ENCODE data around the gene SLC9A4.

Gene SLC9A4

DNA sequence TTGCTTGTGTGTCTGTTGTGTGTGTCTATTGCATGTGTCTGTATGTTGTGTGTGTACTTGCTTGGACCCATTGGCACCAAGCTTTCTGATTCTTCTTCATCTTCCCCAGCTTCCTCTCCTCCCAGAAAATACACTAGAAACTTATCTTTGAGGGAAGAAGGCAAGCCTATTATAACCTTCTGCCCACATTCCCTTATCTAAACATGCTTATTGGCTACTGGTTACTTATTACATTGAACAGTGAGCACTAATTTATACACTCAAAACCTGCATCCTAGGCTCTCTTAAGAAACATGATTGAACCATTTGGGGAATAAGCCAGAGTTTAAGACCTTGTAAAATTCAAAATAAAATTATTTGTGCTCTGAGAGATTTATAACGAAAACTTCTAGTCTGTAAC is 26.5 kb downstream of the SLC9A4 start:
- DNase-seq (ENCODE audit: low read depth): no peak

DNA sequence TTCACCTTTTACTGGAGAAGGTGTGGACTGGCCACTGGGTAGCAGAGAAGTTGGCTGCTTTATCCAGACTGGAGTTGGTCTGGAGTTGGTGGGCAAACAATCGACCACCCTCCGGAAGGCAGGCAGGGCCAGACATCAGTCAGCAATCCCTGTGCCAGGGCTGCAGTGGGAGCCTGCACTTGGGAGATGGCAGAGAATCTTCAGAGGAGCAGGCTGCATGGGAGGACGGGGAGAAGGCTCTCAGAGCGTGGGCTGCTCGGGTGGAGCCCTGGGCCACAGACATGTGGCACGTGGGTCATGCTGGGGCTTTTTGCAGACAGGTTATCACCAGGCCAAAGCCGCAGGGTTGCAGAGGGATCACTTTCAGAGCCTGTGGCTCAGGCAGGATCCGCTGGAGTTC is 29.6 kb downstream of the SLC9A4 start:
- DNase-seq (ENCODE audit: low read depth): no peak

DNA sequence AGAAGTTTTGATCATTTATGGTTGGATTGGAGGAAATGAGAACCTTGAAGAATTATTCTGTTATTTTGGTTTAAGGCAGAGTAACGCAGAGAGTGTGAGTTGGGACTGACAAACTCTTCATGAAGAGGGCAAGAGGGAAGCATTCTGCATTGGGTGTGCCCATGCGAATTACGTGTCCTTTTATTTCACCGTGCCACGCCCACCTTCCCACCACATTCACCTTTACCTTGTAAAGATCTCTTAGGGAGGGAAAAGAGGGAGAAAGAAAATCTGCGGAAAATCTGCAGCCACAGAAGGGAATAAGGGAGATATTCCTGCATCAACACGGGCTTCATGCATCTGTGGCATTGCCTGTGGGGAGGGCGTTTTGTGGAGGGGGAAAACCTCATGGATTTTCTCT is 31.8 kb downstream of the SLC9A4 start:
- DNase-seq (ENCODE audit: low read depth): no peak

DNA sequence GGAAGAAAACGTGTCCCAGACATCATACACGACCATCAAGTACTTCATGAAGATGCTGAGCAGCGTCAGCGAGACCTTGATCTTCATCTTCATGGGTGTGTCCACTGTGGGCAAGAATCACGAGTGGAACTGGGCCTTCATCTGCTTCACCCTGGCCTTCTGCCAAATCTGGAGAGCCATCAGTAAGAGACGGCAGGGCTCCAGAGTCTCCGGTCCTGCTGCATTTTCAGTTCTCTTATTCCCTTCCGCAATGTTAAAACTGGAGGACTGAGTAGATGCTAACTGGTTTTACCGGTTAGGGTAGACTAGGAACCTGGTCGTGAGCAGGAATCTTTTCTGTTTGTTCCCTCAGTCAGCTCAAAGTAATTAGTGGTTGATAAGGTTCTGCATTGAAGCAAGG is 32.3 kb downstream of the SLC9A4 start:
- no peak for DNase-seq (ENCODE audit: low read depth)

DNA sequence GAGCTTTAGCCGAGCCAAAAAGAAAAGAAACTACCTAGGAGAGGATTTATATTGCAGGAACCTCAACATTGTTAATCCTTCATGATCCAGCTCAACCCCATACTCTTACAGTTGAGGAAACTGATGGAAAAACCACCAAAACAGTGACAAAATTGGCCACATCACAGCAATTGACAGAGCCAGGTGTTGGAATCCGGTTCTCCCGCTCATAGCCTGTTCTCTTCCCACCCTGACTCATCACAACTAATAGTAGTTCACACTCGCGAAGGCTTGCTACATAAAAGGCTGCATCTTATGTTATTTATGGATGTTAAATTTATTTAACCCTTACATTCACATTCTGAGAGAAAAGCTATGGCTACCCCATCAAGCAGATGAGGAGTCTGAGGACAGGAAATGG is 33.7 kb downstream of the SLC9A4 start:
- DNase-seq (ENCODE audit: low read depth): no peak

DNA sequence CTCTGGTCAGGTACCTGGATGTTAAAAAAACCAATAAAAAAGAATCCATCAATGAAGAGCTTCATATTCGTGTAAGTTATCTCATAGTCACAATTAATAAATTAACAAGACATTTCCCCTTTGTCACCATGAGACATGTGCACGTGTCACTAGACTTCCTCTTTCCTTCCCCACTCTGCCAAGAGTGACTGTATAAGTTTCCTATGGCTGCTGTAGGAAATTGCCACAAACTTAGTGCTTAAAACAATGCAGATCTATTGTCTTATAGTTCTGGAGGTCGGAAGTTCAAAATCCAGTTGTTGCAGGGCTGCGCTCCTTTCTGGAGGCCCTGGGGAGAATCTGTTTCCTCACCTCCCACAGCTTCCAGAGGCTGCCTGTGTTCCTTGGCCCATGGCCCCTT is 35.8 kb downstream of the SLC9A4 start:
- DNase-seq (ENCODE audit: low read depth): no peak

DNA sequence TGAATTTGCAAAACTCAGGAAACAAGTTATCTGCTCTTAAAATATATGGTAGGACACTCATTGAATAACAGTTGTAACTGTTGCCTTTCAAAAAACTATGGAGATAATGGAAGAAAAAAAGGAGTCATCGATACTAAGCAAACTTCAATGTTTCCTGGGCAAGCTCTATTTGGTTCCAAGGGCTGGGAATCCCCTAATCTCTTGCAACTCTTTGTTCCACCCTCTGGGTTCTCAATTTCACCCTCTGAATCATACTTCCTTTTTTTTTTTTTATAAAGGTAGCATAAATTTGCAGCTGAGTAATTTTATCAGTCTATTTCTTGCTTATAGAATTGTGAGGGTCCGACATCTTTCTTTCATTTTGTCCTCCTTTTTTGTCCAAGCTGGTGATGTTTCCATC is 36.7 kb downstream of the SLC9A4 start:
- DNase-seq (ENCODE audit: low read depth): no peak

DNA sequence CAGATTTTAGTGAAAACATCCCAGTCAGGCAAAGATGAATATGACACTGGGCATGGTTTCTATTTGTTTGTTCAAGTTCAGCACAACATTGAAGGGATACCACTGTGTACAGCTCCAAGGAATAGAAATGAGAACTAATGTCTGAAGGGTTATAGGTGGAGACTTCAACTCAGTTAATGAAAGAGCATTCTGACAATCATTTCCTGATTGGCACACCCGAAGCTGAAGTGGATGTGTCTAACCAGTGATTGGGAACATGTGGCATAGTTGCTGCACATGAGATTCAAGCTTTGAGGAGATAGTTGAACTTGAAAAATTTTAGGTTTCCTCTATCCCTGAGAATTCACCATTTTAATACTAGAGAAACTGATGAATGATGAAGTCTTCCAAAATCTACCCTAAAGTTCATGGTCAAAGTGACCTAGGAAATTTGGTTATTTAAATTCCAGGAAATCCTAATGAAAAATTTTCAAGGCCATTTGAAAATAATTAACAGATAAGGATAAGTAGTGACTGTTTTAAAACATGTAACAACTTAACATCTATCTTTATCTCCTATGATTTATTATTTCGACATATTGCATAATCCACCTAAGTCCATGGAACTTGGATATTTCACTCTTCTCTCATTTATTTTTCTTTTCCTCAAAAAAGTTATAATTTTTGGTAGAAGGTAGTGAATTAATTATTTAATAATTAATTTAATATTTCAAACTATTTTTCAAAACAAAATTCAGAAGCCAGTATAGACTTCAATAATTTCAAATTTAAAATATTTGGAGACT is 38.0 kb downstream of the SLC9A4 start:
- DNase-seq (ENCODE audit: low read depth): no peak

DNA sequence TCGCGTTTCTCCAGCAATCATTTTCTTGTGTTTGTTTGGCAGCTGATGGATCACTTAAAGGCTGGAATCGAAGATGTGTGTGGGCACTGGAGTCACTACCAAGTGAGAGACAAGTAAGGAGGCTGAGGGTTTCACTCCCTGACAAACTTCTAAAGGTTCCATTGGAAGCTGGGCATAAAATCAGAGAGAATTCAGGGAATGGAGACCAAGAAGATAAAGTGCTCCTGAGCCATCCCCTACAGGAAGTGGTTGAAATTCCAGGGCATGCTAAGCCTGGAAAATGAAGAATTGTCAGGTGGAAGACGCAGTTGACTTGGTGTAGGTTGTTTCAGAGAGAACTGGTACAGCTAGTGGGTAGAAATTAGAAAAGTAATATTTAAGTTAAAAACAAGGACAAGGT is 39.1 kb downstream of the SLC9A4 start:
- DNase-seq (ENCODE audit: low read depth): no peak

DNA sequence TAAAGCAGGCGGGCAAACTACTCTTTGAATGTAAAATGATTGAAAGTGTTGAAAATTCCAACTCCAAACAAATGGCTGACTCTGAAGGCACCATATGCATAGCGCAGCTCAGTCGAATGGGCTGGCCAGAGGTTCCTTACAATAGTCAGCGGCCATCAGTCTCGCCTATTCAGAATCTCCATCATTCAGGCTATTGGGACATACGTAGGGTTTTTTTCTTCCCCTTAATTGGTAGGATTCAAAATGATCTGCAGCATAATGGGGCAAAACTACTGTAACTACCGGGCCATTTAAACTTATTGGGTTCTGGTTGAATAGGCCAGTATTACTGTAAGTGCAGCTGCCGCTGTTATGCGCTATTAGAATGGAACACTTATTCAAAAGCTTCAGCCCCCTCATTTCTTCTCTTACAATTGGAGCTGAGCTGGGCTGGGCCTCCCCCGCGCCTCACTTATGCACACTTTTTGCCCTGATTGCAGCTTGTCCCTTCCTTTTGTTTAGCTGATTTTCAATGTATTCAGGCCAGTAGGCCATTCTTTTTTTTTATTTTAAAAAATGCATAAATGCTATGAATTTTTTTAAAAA is 40.4 kb downstream of the SLC9A4 start:
- DNase-seq (ENCODE audit: low read depth): no peak

DNA sequence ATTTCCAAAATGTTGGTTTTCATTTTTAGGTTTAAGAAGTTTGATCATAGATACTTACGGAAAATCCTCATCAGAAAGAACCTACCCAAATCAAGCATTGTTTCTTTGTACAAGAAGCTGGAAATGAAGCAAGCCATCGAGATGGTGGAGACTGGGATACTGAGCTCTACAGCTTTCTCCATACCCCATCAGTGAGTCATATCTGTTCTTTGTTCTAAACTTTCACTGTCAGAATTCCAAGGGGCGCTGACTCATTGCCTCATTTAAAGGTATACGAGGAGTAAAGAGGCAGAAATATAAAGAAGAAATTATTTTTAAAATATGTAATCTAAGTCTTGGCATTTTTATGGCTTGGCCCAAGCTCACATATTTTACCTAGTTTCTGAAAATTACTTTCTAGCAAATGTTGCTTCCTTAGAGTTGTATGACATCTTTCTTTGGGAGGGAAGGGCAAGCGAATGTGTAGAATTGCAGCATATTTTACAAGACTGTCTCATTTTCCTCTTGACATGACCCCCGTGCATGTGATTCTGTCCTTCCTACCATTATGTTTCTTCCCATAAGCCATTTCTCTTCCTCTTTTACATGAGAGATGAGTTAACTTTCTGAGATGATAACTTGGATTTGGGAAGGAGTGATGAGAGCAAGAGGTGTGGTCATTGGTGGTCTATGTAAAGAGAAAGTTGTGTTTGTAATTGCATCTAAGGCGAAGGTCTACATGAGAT is 41.2 kb downstream of the SLC9A4 start:
- no peak for DNase-seq (ENCODE audit: low read depth)

DNA sequence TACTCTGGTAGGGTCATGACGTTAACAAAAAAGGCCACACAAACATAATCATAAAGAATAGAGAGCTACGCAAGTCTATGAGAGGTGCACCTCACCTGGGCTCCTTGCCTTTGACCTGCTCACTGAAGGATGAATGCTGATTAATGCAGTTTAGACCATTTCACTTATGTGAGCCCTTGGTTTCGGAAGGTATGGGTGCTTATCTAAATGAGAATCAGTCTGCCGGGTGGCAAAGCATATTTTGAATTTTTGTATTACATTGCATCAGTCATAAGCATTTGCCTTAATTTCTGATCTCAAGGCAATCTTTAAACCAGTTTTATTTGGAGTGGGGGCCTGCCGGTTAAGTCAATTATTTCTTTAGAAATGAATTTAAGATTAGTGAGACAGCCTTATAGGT is 42.8 kb downstream of the SLC9A4 start:
- no peak for DNase-seq (ENCODE audit: low read depth)

DNA sequence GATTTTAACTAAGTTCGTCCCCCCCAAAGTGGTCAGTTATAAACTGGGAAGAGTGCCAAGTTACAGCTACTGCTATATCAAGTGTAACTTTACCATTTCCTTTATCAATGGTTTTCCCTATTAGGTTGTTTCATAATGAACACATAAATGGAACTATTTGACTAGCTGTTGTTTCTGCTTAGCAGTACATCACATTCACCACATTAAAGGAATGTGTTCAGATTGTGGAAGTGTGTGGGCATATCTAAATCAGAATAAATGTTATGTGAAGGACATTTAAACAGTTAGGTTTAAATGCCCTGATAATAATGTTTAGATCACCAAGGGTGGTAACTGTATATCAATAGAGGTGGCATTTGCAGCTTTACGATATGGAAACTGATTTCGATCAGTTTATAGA is 45.1 kb downstream of the SLC9A4 start:
- DNase-seq (ENCODE audit: low read depth): no peak

DNA sequence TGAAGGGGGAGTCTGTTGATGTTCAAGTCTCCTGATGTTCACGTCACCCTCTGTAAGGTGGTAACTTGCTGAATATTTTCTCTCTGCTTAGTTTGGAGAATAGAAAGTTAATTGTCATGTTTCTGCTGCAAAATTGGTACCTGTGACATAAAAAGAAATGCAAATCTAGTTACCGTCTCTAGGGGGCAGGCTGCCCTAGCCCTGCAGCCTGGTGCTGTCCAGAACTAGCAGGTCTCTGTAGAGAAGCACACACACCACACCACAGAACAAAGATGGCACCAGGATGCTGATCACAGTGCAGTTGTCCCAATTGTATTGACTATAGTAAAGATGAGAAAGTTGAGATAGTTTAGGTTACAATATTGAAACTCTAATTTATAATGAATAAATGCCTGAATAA is 47.0 kb downstream of the SLC9A4 start:
- no peak for DNase-seq (ENCODE audit: low read depth)

DNA sequence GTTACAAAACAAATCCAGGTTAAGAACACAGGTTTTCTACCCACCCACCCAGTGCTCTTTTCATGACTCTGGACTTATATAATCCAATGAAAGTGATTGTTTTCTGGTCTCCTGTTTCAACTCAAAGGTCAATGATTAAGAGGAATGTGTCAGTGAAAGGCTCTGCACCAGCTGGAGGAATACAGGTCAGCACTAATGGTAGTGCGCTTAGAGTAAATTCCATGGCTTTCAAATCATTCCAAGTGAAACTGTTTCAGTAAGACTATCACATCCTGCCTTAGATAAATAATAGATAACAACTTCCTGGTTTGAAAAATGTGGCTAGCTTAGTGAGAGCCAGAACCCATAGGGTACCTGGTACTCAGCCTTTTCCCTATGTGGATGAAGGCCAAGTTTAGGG is 47.8 kb downstream of the SLC9A4 start:
- DNase-seq (ENCODE audit: low read depth): no peak

DNA sequence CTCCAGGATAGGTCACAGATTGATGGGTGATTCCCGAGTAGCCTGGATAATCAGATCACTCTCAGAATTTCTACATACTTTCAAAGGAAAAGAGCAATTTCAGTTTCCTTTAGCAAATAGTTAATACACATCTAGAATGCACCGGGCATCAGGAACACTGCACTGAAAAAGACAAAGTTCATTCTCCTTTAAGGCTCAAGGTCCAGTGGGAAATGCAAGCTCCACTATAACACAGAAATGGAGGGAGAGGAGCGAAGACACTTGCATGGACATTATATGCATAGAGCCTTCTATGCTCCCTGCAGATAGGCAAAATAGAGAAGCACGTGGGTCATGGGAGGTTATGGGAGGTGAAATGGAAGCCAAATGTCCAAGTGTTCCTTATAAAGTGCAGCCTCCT is 49.1 kb downstream of the SLC9A4 start:
- no peak for DNase-seq (ENCODE audit: low read depth)

DNA sequence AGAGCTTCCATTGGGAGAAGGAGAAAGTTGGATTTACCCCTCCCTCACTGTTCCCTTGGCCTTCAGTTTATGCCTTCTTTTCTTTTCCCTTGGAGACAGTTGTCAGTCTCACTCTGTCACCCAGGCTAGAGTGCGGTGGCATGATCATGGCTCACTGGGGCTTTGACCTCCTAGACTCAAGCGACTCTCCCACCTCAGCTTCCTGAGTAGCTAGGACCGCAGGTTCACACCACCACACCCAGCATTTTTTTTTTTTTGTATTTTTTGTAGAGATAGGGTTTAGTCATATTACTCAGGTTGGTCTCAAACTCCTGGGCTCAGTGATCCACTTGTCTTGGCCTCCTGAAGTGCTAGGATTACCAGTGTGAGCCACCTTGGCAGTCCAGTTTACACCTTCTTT is 49.9 kb downstream of the SLC9A4 start:
- DNase-seq (ENCODE audit: low read depth): no peak

DNA sequence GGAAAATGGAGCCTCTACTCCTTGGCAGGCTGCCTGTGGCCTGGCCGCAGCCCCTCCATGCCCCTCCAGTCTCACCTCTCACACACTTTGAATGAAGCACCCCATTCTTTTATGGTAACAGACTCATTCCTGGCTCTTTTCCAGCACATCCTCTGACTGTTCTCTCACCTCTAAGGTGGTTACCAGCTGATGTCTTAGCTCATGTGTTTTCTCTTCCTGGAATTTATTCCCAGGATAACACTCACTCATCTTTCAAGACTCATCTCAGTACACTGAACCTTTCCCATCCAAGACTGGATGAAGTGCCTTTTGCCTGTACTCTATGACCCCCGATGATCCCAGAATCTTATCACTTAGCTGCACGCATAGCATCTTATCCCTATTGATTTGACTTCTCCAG is 50.6 kb downstream of the SLC9A4 start:
- no peak for DNase-seq (ENCODE audit: low read depth)

DNA sequence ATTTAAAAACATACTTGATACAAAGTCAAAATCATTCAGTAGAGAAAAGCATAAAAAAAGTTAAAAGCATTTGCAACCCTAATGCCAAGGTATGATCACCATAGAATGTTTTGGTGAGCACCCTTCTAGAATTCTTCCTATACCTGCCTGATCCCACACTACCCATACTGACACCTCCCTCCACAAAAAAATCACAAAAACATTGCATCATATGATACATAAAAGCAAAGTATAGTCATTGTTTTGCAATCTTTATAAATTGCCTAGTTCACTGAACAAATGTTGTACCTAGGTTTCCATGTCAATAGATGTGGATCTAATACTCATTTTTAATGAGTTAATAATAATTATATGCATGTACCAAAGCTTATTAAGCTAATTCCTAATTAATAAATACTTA is 54.1 kb downstream of the SLC9A4 start:
- DNase-seq (ENCODE audit: low read depth): no peak

DNA sequence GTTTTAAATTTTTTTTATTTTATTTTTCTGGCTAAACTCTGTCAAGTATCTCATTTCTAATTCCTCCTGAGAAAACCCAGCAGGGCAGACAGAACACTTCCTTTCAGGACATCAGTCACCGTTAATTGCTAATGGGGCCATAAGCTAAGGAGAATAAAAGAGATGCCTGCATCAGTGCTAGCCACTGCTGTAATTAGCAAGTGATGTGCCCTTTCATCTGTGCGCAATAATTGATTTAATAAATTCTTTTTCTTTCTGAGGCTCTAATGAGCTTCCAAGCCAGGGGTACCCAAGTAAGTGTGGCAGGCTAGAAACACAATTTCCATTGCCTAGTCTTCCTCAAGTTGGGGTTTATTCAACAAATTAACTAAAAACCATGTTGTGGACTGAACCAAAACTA is 65.5 kb downstream of the SLC9A4 start:
- DNase-seq (ENCODE audit: low read depth): no peak

DNA sequence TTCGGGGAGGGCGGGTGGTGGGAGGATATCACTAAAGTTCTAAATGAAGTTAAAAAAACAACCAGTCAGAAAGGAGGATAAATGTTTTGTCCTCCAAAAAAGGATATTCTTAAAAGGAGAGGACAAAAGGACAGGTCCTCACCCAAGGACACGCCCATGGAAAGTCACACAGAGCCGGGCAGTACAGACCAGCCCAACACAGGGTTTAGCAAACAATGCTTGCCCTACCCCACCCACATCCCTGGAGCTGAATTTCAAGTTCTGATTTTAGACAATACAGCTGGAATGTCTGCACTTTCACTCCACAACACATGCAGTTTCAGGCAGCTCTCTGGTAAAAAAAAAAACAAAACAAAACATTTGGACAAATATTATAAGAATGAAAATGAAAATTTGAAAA is 67.9 kb downstream of the SLC9A4 start:
- no peak for DNase-seq (ENCODE audit: low read depth)

DNA sequence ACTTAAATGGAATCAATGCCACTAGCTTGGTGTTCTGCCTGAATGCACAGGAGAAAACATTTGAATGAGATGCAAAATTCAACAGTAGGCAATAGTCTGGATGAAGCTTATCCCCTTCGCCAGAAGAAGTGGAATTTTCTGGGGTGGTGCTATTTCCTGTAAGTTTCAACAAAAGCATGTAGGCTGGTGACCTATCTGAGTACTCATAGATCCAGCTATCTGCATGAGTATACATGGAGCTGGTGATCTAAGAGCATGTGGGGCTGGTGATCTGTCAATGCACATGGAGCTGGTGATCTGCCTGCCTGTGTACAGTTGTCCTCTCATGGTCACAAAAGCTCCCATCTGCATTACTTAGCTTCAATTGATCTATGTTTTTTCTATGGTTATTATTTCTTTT is 71.2 kb downstream of the SLC9A4 start:
- DNase-seq (ENCODE audit: low read depth): no peak

DNA sequence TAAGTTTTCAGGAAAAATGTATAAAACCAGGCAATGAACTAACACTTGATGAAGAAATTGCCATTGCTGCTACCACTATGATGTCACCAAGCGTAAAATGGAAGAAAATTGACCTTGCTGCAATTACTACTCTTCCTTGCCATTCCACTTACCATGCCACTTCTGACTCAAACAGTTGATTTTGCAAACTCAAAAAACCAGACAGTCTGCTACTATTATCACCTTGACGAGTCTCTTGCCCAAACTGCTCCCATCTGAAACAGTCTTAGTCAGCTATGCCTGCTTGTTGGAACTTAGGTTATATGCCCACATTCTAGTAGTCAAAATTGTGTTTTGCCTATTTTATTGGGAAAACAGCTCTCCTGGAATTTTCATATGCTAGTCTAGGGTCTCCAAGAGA is 74.4 kb downstream of the SLC9A4 start:
- DNase-seq (ENCODE audit: low read depth): no peak

DNA sequence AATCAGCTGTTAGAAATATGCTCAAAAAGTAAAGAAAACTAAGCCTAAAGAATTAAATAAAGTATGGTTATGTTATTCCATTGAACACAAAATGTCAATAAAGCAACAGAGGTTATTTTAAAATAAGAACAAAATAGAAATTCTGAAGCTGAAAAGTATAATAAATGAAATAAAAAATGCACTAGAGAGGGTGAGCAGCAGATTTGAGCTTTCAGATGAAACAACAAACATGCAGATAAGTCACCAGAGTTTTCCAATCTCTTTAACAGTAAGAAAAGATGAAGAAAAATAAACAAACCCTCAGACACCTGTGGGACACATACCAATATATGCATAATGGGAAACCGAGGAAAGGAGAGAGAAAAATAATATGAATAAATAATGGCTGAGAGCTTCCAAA is 76.0 kb downstream of the SLC9A4 start:
- no peak for DNase-seq (ENCODE audit: low read depth)

Measured in activated T-cell treated with anti-CD3 and anti-CD28 coated beads for 24 hours (primary cell).